WTC11 (cell line): ENCODE results near the gene NKD1.

Source experiments
- ATF6 ChIP-seq: sonication (generic); formaldehyde crosslinking; IDR thresholded peaks from 2 replicates; pipeline ENCODE4 v1.8.1; 2023; ENCODE audit warnings: mild to moderate bottlenecking, missing genetic modification reagents
- CREB1 ChIP-seq: sonication (generic); formaldehyde crosslinking; IDR thresholded peaks from 2 replicates; pipeline ENCODE4 v1.8.0; 2023; ENCODE audit warnings: mild to moderate bottlenecking, missing genetic modification reagents
- CREM ChIP-seq: sonication (generic); formaldehyde crosslinking; IDR thresholded peaks from 2 replicates; pipeline ENCODE4 v1.8.1; 2022; ENCODE audit warnings: mild to moderate bottlenecking, missing genetic modification reagents, moderate library complexity
- E2F4 ChIP-seq: sonication (generic); formaldehyde crosslinking; IDR thresholded peaks from 2 replicates; pipeline ENCODE4 v1.8.1; 2022; ENCODE audit warnings: low read depth, mild to moderate bottlenecking, moderate library complexity, missing genetic modification reagents, borderline replicate concordance
- FOXP1 ChIP-seq: sonication (generic); formaldehyde crosslinking; IDR thresholded peaks from 2 replicates; pipeline ENCODE4 v1.8.0; 2022; ENCODE audit warnings: missing genetic modification reagents, mild to moderate bottlenecking, moderate library complexity, borderline replicate concordance
- HMGXB4 ChIP-seq: sonication (generic); formaldehyde crosslinking; IDR thresholded peaks from 2 replicates; pipeline ENCODE4 v1.8.1; 2023; ENCODE audit warnings: mild to moderate bottlenecking, moderate library complexity, missing genetic modification reagents
- RELA ChIP-seq: sonication (generic); formaldehyde crosslinking; IDR thresholded peaks from 2 replicates; pipeline ENCODE4 v1.8.1; 2022; ENCODE audit warnings: missing genetic modification reagents, mild to moderate bottlenecking, borderline replicate concordance
- TCF7 ChIP-seq: sonication (generic); formaldehyde crosslinking; IDR thresholded peaks from 2 replicates; pipeline ENCODE4 v1.8.0; 2022; ENCODE audit warnings: mild to moderate bottlenecking, low read depth, missing genetic modification reagents, moderate library complexity
- USF1 ChIP-seq: sonication (generic); formaldehyde crosslinking; IDR thresholded peaks from 2 replicates; pipeline ENCODE4 v1.8.0; 2022; ENCODE audit warnings: mild to moderate bottlenecking, missing genetic modification reagents
- TF ChIP-seq, protein P1 (sequence below): fragments of 200-600 bp; IDR thresholded peaks from 2 replicates; pipeline ENCODE4 v1.8.0; 2022; ENCODE audit warnings: antibody characterized with exemption
- TF ChIP-seq, protein P2 (sequence below): sonication (generic); formaldehyde crosslinking; IDR thresholded peaks from 2 replicates; pipeline ENCODE4 v1.8.0; 2022; ENCODE audit warnings: mild to moderate bottlenecking, missing genetic modification reagents
- TF ChIP-seq, protein P3 (sequence below): sonication (generic); formaldehyde crosslinking; IDR thresholded peaks from 2 replicates; pipeline ENCODE4 v1.8.1; 2023; ENCODE audit warnings: mild to moderate bottlenecking, missing genetic modification reagents, moderate library complexity
- TF ChIP-seq, protein P4 (sequence below): sonication (generic); formaldehyde crosslinking; IDR thresholded peaks from 2 replicates; pipeline ENCODE4 v1.8.1; 2022; ENCODE audit warnings: mild to moderate bottlenecking, moderate library complexity, missing genetic modification reagents

DNA sequence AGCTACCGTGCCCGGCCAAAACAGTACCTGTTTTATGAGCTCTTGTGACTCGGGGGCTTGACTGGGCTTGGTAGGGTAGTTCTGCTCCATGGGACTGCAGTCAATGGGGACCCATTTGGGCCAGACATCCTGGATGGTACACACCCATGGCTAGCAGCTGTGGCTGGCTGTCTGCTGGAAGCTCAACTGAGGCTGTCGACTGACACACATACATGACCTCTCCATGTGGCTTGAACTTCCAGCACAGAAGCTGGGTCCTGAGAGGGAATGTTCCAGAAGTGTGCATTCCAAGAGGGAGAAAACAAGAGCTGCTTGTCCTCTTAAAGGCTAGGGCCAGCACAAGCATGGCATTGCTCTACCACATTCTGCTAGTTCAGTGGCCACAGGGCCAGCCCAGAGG lies 14.9 kb upstream of the NKD1 start:
- TF ChIP-seq CREB1 = no peak
- TF ChIP-seq RELA (CRISPR knock-in tag) = no peak
- no peak for TF ChIP-seq FOXP1 (CRISPR knock-in tag)
- no peak for TF ChIP-seq E2F4 (CRISPR knock-in tag)
- no peak for TF ChIP-seq ATF6 (CRISPR knock-in tag)
- TF ChIP-seq, protein P1, sequence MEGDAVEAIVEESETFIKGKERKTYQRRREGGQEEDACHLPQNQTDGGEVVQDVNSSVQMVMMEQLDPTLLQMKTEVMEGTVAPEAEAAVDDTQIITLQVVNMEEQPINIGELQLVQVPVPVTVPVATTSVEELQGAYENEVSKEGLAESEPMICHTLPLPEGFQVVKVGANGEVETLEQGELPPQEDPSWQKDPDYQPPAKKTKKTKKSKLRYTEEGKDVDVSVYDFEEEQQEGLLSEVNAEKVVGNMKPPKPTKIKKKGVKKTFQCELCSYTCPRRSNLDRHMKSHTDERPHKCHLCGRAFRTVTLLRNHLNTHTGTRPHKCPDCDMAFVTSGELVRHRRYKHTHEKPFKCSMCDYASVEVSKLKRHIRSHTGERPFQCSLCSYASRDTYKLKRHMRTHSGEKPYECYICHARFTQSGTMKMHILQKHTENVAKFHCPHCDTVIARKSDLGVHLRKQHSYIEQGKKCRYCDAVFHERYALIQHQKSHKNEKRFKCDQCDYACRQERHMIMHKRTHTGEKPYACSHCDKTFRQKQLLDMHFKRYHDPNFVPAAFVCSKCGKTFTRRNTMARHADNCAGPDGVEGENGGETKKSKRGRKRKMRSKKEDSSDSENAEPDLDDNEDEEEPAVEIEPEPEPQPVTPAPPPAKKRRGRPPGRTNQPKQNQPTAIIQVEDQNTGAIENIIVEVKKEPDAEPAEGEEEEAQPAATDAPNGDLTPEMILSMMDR = no peak
- TF ChIP-seq TCF7 (CRISPR knock-in tag) = no peak
- TF ChIP-seq, protein P2, sequence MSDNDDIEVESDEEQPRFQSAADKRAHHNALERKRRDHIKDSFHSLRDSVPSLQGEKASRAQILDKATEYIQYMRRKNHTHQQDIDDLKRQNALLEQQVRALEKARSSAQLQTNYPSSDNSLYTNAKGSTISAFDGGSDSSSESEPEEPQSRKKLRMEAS (CRISPR knock-in tag) = no peak
- no peak for TF ChIP-seq CREM (CRISPR knock-in tag)
- TF ChIP-seq, protein P3, sequence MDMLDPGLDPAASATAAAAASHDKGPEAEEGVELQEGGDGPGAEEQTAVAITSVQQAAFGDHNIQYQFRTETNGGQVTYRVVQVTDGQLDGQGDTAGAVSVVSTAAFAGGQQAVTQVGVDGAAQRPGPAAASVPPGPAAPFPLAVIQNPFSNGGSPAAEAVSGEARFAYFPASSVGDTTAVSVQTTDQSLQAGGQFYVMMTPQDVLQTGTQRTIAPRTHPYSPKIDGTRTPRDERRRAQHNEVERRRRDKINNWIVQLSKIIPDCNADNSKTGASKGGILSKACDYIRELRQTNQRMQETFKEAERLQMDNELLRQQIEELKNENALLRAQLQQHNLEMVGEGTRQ (CRISPR knock-in tag) = no peak
- no peak for TF ChIP-seq USF1 (CRISPR knock-in tag)
- TF ChIP-seq, protein P4, sequence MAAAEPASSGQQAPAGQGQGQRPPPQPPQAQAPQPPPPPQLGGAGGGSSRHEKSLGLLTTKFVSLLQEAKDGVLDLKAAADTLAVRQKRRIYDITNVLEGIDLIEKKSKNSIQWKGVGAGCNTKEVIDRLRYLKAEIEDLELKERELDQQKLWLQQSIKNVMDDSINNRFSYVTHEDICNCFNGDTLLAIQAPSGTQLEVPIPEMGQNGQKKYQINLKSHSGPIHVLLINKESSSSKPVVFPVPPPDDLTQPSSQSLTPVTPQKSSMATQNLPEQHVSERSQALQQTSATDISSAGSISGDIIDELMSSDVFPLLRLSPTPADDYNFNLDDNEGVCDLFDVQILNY (CRISPR knock-in tag) = no peak
- TF ChIP-seq HMGXB4 (CRISPR knock-in tag) = no peak
